PC-3 (cell line): ENCODE data around the gene FRMD5. TPM values are rescaled to one million over a fixed set of nuclear protein-coding genes. Genes with fewer than 3 reads are reported as not detected.
A peak's percentile ranks its signal among the peaks of the same experiment; 100 is the strongest.

ENCODE experiments used
- ATAC-seq: fragments of 200-7000 bp; cut with Tn5 transposase; 2 replicates; pipeline ENCODE4 v1.9.1; 2020; ENCODE audit warnings: mild to moderate bottlenecking, moderate library complexity
- BruUV-seq: library from RNA; stranded (reverse); fragments of 400-500 nt; replicated peaks from 2 replicates; lab custom pipeline; 2021; lab: Mats Ljungman, UMichigan
- CTCF ChIA-PET: fragments of 300-600 bp; sonication (Branson Sonifier 250); formaldehyde crosslinking; loops from one replicate; lab custom pipeline; 2022; ENCODE audit warnings: antibody characterized with exemption; lab: Charles Lee
- POLR2A ChIA-PET: fragments of 300-600 bp; sonication (Branson Sonifier 250); formaldehyde crosslinking; loops from one replicate; lab custom pipeline; 2022; ENCODE audit warnings: antibody characterized with exemption; ENCODE audit not compliant: unreplicated experiment; lab: Charles Lee
- DNase-seq: peaks from one replicate; pipeline ENCODE4 v3.0.0-alpha.2; 2015
- H2AFZ ChIP-seq: fragments of 300-600 bp; sonication (generic); 2 replicates; pipeline ENCODE4 v1.6.0; 2016; ENCODE audit warnings: antibody characterized with exemption, low read length
- H3F3A ChIP-seq: fragments of 300-600 bp; sonication (generic); one replicate; pipeline ENCODE4 v1.6.0; 2017; ENCODE audit warnings: antibody characterized with exemption, low read length, control low read depth, mild to moderate bottlenecking; ENCODE audit not compliant: unreplicated experiment
- H3K27ac ChIP-seq: fragments of 300-600 bp; sonication (generic); 2 replicates; pipeline ENCODE4 v1.5.1; 2016; ENCODE audit warnings: mild to moderate bottlenecking, low read length
- H3K27me3 ChIP-seq: fragments of 300-600 bp; sonication (generic); 2 replicates; pipeline ENCODE4 v1.6.1; 2016; ENCODE audit warnings: low read length, mixed read lengths
- H3K36me3 ChIP-seq: fragments of 300-600 bp; sonication (generic); 2 replicates; pipeline ENCODE4 v1.6.1; 2016; ENCODE audit warnings: low read depth, mixed run types, low read length, mixed read lengths
- H3K4me1 ChIP-seq: fragments of 300-600 bp; sonication (generic); 2 replicates; pipeline ENCODE4 v1.5.1; 2016; ENCODE audit warnings: low read length; ENCODE audit not compliant: insufficient read depth
- H3K4me2 ChIP-seq: fragments of 300-600 bp; sonication (generic); 2 replicates; pipeline ENCODE4 v1.6.0; 2016; ENCODE audit warnings: low read length
- H3K4me3 ChIP-seq: fragments of 300-600 bp; sonication (generic); 2 replicates; pipeline ENCODE4 v1.5.1; 2016; ENCODE audit warnings: mild to moderate bottlenecking, low read length, mixed read lengths
- H3K79me2 ChIP-seq: fragments of 300-600 bp; sonication (generic); 2 replicates; pipeline ENCODE4 v1.6.1; 2017; ENCODE audit warnings: low read length, mixed read lengths
- H3K9ac ChIP-seq: fragments of 300-600 bp; sonication (generic); 2 replicates; pipeline ENCODE4 v1.6.0; 2016; ENCODE audit warnings: mild to moderate bottlenecking, low read length
- H3K9me2 ChIP-seq: fragments of 300-600 bp; sonication (generic); replicated peaks from 2 replicates; pipeline ENCODE4 v1.6.1; 2016; ENCODE audit warnings: mixed run types, low read length, mixed read lengths
- H3K9me3 ChIP-seq: fragments of 300-600 bp; sonication (generic); 2 replicates; pipeline ENCODE4 v1.6.1; 2016; ENCODE audit warnings: low read length, mixed read lengths
- H4K20me1 ChIP-seq: fragments of 300-600 bp; sonication (generic); 2 replicates; pipeline ENCODE4 v1.6.1; 2016; ENCODE audit warnings: low read length, mixed read lengths
- CTCF ChIP-seq: fragments of 300-600 bp; sonication (generic); conservative IDR thresholded peaks from 2 replicates; pipeline ENCODE4 v1.5.1; 2017; ENCODE audit warnings: antibody characterized with exemption, low read depth, mild to moderate bottlenecking, low read length
- EZH2 ChIP-seq: fragments of 300-600 bp; sonication (generic); IDR thresholded peaks from one replicate; pipeline ENCODE4 v1.6.1; 2017; ENCODE audit warnings: antibody characterized with exemption, mild to moderate bottlenecking, low read length; ENCODE audit not compliant: unreplicated experiment
- EZH2phosphoT487 ChIP-seq: fragments of 300-600 bp; sonication (generic); IDR thresholded peaks from 2 replicates; pipeline ENCODE4 v1.6.1; 2018; ENCODE audit warnings: mild to moderate bottlenecking, antibody characterized with exemption, low read length, borderline replicate concordance
- intact Hi-C: fragments of 100-400 bp; cut with micrococcal nuclease; formaldehyde crosslinking; loops from 2 replicates; pipeline ENCODE4 v1.9.0; 2023
- total RNA-seq: library from RNA; depleted of rRNA; stranded (reverse); fragments of >200 nt; gene quantifications from 2 replicates; pipeline ENCODE4 v1.2.3, GENCODE V29; 2014

FRMD5 gene
- total RNA-seq, 1 experiment from 2014 or later, result 8.7 TPM

GRCh38 chr15:44081026-44082013 lies 113.8 kb downstream of the FRMD5 start:
- intact Hi-C loops, result no loop called here
- Histone ChIP-seq H3K27ac (no peak overlapping the region), H3K36me3 (no peaks in the 10 kb centered on the region), H3K9ac (no peak overlapping the region), H3K79me2 (peaks cover 5% of the 10 kb centered on the region; the same call in 1 of the 2 replicates), H2AFZ (no peak overlapping the region), H3K9me2 (no peaks in the 10 kb centered on the region), H3F3A (no peaks in the 10 kb centered on the region), H4K20me1 (0 out of 2 replicates have a peak, but pooled peaks cover 3% of the 10 kb centered on the region), H3K27me3 (no peaks in the 10 kb centered on the region), H3K4me1 (peaks cover 13% of the 10 kb centered on the region), H3K4me3 (no peak overlapping the region), H3K4me2 (no peak overlapping the region), H3K9me3 (no peaks in the 10 kb centered on the region)
- CTCF ChIA-PET, result no interaction called here
- BruUV-seq, result no TSS peak
- POLR2A ChIA-PET, result no interaction called here
- DNase-seq, result no peak
- TF ChIP-seq EZH2phosphoT487, result no peak
- no peak for TF ChIP-seq EZH2
- TF ChIP-seq CTCF, result no peak
- ATAC-seq, result no peak

- DNase-seq (peak; percentile 66), ATAC-seq (peak; percentile 86)
- Histone ChIP-seq H3K4me1 (peaks cover 11% of the 10 kb centered on the region), H3F3A (no peaks in the 10 kb centered on the region), H3K9me3 (no peaks in the 10 kb centered on the region), H2AFZ (no peak overlapping the region), H4K20me1 (0 out of 2 replicates have a peak, but pooled peaks cover 3% of the 10 kb centered on the region), H3K4me3 (no peak overlapping the region), H3K27ac (no peak overlapping the region), H3K27me3 (no peaks in the 10 kb centered on the region), H3K79me2 (peaks cover 5% of the 10 kb centered on the region; the same call in 1 of the 2 replicates), H3K36me3 (no peaks in the 10 kb centered on the region), H3K4me2 (peak overlapping the region; percentile 37), H3K9ac (no peak overlapping the region), H3K9me2 (no peaks in the 10 kb centered on the region)
- ChIA-PET CTCF (interaction anchor here (0.6 kb wide), 1 partner anchor 16 kb away, joined by 3 read pairs; no protein-coding TSS in a partner anchor), POLR2A (interaction anchor here (0.5 kb wide), 1 partner anchor 134 kb away, joined by 3 read pairs; no protein-coding TSS in a partner anchor)
- TF ChIP-seq EZH2phosphoT487 (no peak), EZH2 (no peak), CTCF (no peak)
- intact Hi-C loops, result no loop called here
- BruUV-seq, result TSS peak; percentile 14
These were observed 119.5 kb downstream of the FRMD5 start for GRCh38 chr15:44075535-44075934.
